ENCODE results near the gene KLHL8. TPM values are rescaled to one million over a fixed set of nuclear protein-coding genes. Genes with fewer than 3 reads are reported as not detected.

Gene KLHL8
- total RNA-seq, 1 experiment from 2014 or later, result 15.4 TPM

DNA sequence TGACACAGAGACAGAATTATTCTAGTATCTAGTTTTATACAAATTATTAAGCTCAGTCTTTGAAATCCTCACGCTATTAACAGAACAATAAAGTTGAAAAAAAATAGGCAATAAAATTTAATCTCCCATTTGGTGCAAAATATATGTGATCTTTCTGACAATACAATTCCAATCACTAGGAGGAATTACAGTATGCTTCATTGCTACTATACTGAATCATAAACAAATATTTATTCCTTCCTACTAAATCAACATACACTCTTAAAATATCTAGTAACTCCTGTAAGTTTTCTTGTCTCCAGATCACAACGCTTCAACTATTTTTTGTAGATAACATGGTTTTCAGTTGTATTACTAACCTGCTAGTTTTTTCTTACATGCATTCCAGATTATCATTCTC, 45.7 kb downstream of the KLHL8 start:
- TF ChIP-seq EZH2 (IDR thresholded peaks at IDR 0.05; ENCODE audit: borderline replicate concordance, low read depth, low read length, poor library complexity, severe bottlenecking), result no peak
- TF ChIP-seq, protein P1, sequence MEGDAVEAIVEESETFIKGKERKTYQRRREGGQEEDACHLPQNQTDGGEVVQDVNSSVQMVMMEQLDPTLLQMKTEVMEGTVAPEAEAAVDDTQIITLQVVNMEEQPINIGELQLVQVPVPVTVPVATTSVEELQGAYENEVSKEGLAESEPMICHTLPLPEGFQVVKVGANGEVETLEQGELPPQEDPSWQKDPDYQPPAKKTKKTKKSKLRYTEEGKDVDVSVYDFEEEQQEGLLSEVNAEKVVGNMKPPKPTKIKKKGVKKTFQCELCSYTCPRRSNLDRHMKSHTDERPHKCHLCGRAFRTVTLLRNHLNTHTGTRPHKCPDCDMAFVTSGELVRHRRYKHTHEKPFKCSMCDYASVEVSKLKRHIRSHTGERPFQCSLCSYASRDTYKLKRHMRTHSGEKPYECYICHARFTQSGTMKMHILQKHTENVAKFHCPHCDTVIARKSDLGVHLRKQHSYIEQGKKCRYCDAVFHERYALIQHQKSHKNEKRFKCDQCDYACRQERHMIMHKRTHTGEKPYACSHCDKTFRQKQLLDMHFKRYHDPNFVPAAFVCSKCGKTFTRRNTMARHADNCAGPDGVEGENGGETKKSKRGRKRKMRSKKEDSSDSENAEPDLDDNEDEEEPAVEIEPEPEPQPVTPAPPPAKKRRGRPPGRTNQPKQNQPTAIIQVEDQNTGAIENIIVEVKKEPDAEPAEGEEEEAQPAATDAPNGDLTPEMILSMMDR (conservative IDR thresholded peaks at IDR 0.05; ENCODE audit: low read depth, low read length), result no peak
- POLR2A ChIA-PET (ENCODE audit: low non-redundant PET), result no interaction called here

GRCh38 chr4:87171944-87172343, 48.5 kb downstream of the KLHL8 start:
- H3K36me3 ChIP-seq (ENCODE audit: insufficient read depth, low read length, poor library complexity, severe bottlenecking), result no peaks in the 10 kb centered on the region
- intact Hi-C loops (cut with micrococcal nuclease; ENCODE audit: unreplicated experiment), result no loop called here
- no TSS peak for BruUV-seq (replicated peaks)
- H3K4me3 ChIP-seq (ENCODE audit: low read depth, low read length, poor library complexity, severe bottlenecking), result no peak overlapping the region
- no peak overlapping the region for H3K27ac ChIP-seq (ENCODE audit: low read depth, low read length, poor library complexity, severe bottlenecking)
- POLR2A ChIA-PET (ENCODE audit: low non-redundant PET), result no interaction called here
- no peaks in the 10 kb centered on the region for H3K27me3 ChIP-seq (replicated peaks; ENCODE audit: insufficient read depth, low read depth, low read length, poor library complexity)
- DNase-seq (ENCODE audit: low spot score), result no peak
- CTCF ChIA-PET, result no interaction called here
- no peaks in the 10 kb centered on the region for H3K4me1 ChIP-seq (ENCODE audit: insufficient read depth, low read length, poor library complexity, severe bottlenecking)
- TF ChIP-seq EZH2 (IDR thresholded peaks at IDR 0.05; ENCODE audit: borderline replicate concordance, low read depth, low read length, poor library complexity, severe bottlenecking), result no peak
- TF ChIP-seq, protein P1 (conservative IDR thresholded peaks at IDR 0.05; ENCODE audit: low read depth, low read length), result no peak
- H3K9me3 ChIP-seq (ENCODE audit: low read depth, low read length, poor library complexity, severe bottlenecking), result no peaks in the 10 kb centered on the region

More for the DNA sequence above, 45.7 kb downstream of the KLHL8 start:
- Histone ChIP-seq H3K36me3 (ENCODE audit: insufficient read depth, low read length, poor library complexity, severe bottlenecking) (no peaks in the 10 kb centered on the region), H3K9me3 (ENCODE audit: low read depth, low read length, poor library complexity, severe bottlenecking) (no peaks in the 10 kb centered on the region), H3K27ac (ENCODE audit: low read depth, low read length, poor library complexity, severe bottlenecking) (no peak overlapping the region), H3K4me3 (ENCODE audit: low read depth, low read length, poor library complexity, severe bottlenecking) (no peak overlapping the region), H3K27me3 (replicated peaks; ENCODE audit: insufficient read depth, low read depth, low read length, poor library complexity) (no peaks in the 10 kb centered on the region), H3K4me1 (ENCODE audit: insufficient read depth, low read length, poor library complexity, severe bottlenecking) (no peaks in the 10 kb centered on the region)
- CTCF ChIA-PET, result no interaction called here
- intact Hi-C loops (cut with micrococcal nuclease; ENCODE audit: unreplicated experiment), result no loop called here
- no peak for DNase-seq (ENCODE audit: low spot score)
- no TSS peak for BruUV-seq (replicated peaks)

DNA sequence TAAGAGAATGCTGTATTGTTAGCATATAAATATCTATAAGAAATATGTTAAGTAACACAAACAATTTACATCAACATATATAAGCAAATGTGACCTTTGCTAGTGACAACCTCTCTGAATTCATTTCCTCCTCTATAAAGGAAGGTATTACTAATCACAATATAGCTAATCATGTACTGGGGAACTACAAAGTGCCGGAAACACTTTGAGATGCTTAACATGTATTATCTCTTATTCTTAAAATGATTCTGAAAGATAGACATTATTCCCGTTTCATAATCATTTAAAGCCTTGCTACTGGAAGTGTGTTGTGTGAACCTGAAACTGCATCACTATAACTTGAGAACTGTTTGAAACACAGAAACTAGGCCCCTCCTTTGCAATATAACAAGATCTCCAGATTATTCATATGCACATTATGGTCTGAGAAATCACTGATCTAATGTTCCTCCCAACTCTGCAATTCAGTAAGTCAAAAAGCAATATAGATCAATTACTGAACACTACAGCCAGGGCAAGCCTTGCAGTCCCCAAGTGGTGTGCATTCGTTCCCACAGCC, 54.0 kb downstream of the KLHL8 start:
- BruUV-seq (replicated peaks), result no TSS peak
- no peaks in the 10 kb centered on the region for H3K36me3 ChIP-seq (ENCODE audit: insufficient read depth, low read length, poor library complexity, severe bottlenecking)
- no peaks in the 10 kb centered on the region for H3K9me3 ChIP-seq (ENCODE audit: low read depth, low read length, poor library complexity, severe bottlenecking)
- H3K4me1 ChIP-seq (ENCODE audit: insufficient read depth, low read length, poor library complexity, severe bottlenecking), result no peaks in the 10 kb centered on the region
- no peak for DNase-seq (ENCODE audit: low spot score)
- TF ChIP-seq, protein P1 (conservative IDR thresholded peaks at IDR 0.05; ENCODE audit: low read depth, low read length), result no peak
- no peak for TF ChIP-seq EZH2 (IDR thresholded peaks at IDR 0.05; ENCODE audit: borderline replicate concordance, low read depth, low read length, poor library complexity, severe bottlenecking)
- ChIA-PET POLR2A (ENCODE audit: low non-redundant PET) (no interaction called here), CTCF (no interaction called here)
- intact Hi-C loops (cut with micrococcal nuclease; ENCODE audit: unreplicated experiment), result no loop called here
- H3K27me3 ChIP-seq (replicated peaks; ENCODE audit: insufficient read depth, low read depth, low read length, poor library complexity), result no peaks in the 10 kb centered on the region
- no peak overlapping the region for H3K27ac ChIP-seq (ENCODE audit: low read depth, low read length, poor library complexity, severe bottlenecking)
- H3K4me3 ChIP-seq (ENCODE audit: low read depth, low read length, poor library complexity, severe bottlenecking), result no peak overlapping the region
